A549 (cell line): Measurements from ENCODE around the gene ZNF385B. TPM values are rescaled to one million over a fixed set of nuclear protein-coding genes. Genes with fewer than 3 reads are reported as not detected.

Experiments used
- ATAC-seq, 2 experiments: fragments of 200-7000 bp in 1 of 2; fragments of >200 bp in 1 of 2; cut with Nextera tagmentation in 1 of 2; cut with Tn5 transposase in 1 of 2; 3 replicates each; pipeline versions ENCODE4 v1.8.0 to v1.9.1; 2018 to 2020; ENCODE audit warnings: mild to moderate bottlenecking in 1 of 2, moderate library complexity in 1 of 2
- CTCF ChIA-PET: fragments of 300-600 bp; sonication (Branson Sonifier 250); formaldehyde crosslinking; extraction: SDS; loops from one replicate; lab custom pipeline; 2021; ENCODE audit warnings: antibody characterized with exemption, inconsistent platforms; lab: Yijun Ruan, JAX
- POLR2A ChIA-PET: fragments of 350-600 bp; formaldehyde crosslinking; extraction: SDS; loops from one replicate; lab custom pipeline; 2021; ENCODE audit warnings: antibody characterized with exemption, inconsistent platforms; lab: Yijun Ruan, JAX
- DNase-seq, 2 experiments: peaks; one replicate each; pipeline versions ENCODE4 v3.0.0 to v3.0.0-alpha.2; 2011 to 2016; ENCODE audit warnings: low read depth in 1 of 2, low spot score in 1 of 2
- FAIRE-seq: peaks from 2 replicates; lab custom pipeline; 2011; peaks lifted over from hg19 to GRCh38; lab: Jason Lieb, UNC
- H3K27ac ChIP-seq, 2 experiments: fragments of >200 bp; sonication (Bioruptor Twin); formaldehyde crosslinking; 3 replicates each; pipeline ENCODE4 v1.5.1; 2016 to 2017
- H3K4me1 ChIP-seq: fragments of >200 bp; sonication (Bioruptor Twin); formaldehyde crosslinking; 3 replicates; pipeline ENCODE4 v1.6.1; 2016
- H3K4me2 ChIP-seq: fragments of >200 bp; sonication (Bioruptor Twin); formaldehyde crosslinking; 3 replicates; pipeline ENCODE4 v1.6.1; 2016
- H3K4me3 ChIP-seq: fragments of >200 bp; sonication (Bioruptor Twin); formaldehyde crosslinking; 3 replicates; pipeline ENCODE4 v1.5.1; 2016
- H3K9me3 ChIP-seq: fragments of >200 bp; sonication (Bioruptor Twin); formaldehyde crosslinking; 3 replicates; pipeline ENCODE4 v1.6.1; 2016
- BHLHE40 ChIP-seq: IDR thresholded peaks from 2 replicates; pipeline ENCODE4 v1.6.1; 2012; ENCODE audit warnings: low read depth, low read length, inconsistent platforms
- CBX8 ChIP-seq: fragments of 200-600 bp; sonication (generic); IDR thresholded peaks from 2 replicates; pipeline ENCODE4 v1.6.1; 2016
- CEBPB ChIP-seq, 2 experiments: fragments of >200 bp in 1 of 2; sonication (Bioruptor Twin) in 1 of 2; formaldehyde crosslinking in 1 of 2; IDR thresholded peaks; 2 replicates each; pipeline ENCODE4 v1.6.1; 2012 to 2016
- CHD2 ChIP-seq: fragments of 150-350 bp; IDR thresholded peaks from 2 replicates; pipeline ENCODE4 v1.6.1; 2014; ENCODE audit warnings: low read length; ENCODE audit not compliant: partially characterized antibody
- CHD4 ChIP-seq: fragments of 200-600 bp; sonication (generic); IDR thresholded peaks from 2 replicates; pipeline ENCODE4 v1.6.1; 2016; ENCODE audit warnings: antibody characterized with exemption, mild to moderate bottlenecking, borderline replicate concordance
- EP300 ChIP-seq, 2 experiments: fragments of >200 bp; sonication (Bioruptor Twin); formaldehyde crosslinking; IDR thresholded peaks; 2 replicates in 1 of 2; 3 replicates in 1 of 2; pipeline ENCODE4 v1.6.1; 2016 to 2017
- FOSL2 ChIP-seq, 2 experiments: fragments of 450-650 bp in 1 of 2; fragments of >200 bp in 1 of 2; sonication (Bioruptor Twin) in 1 of 2; formaldehyde crosslinking; IDR thresholded peaks; 2 replicates each; pipeline versions ENCODE4 v1.5.0 to v1.6.1; 2016 to 2020; ENCODE audit warnings: mild to moderate bottlenecking in 1 of 2, moderate library complexity in 1 of 2
- HDAC2 ChIP-seq: fragments of 200-600 bp; sonication (generic); IDR thresholded peaks from 2 replicates; pipeline ENCODE4 v1.6.1; 2016
- HEYL ChIP-seq: fragments of 250-450 bp; sonication (Bioruptor Pico); IDR thresholded peaks from 2 replicates; pipeline ENCODE4 v1.8.0; 2021; ENCODE audit warnings: mild to moderate bottlenecking, moderate library complexity
- HOXB13 ChIP-seq: fragments of 250-450 bp; sonication (Bioruptor Pico); IDR thresholded peaks from 2 replicates; pipeline ENCODE4 v1.5.0; 2020; ENCODE audit warnings: low read depth, mild to moderate bottlenecking, moderate library complexity
- KDM1A ChIP-seq: fragments of 200-600 bp; sonication (generic); IDR thresholded peaks from 2 replicates; pipeline ENCODE4 v1.6.1; 2016; ENCODE audit warnings: low read depth, mild to moderate bottlenecking
- MAZ ChIP-seq: fragments of 150-350 bp; IDR thresholded peaks from 2 replicates; pipeline ENCODE4 v1.6.1; 2014; ENCODE audit warnings: antibody characterized with exemption, low read depth, low read length, borderline replicate concordance
- MYC ChIP-seq: IDR thresholded peaks from 2 replicates; pipeline ENCODE4 v1.6.1; 2012; ENCODE audit warnings: mild to moderate bottlenecking, inconsistent platforms, low read length, improper control_type of control experiment, borderline replicate concordance
- NR3C1 ChIP-seq: fragments of >200 bp; sonication (Bioruptor Twin); formaldehyde crosslinking; IDR thresholded peaks from 3 replicates; pipeline ENCODE4 v1.6.1; 2017
- PHF8 ChIP-seq: fragments of 200-600 bp; sonication (generic); IDR thresholded peaks from 2 replicates; pipeline ENCODE4 v1.6.1; 2016; ENCODE audit warnings: low read depth, mild to moderate bottlenecking, antibody characterized with exemption, moderate library complexity, borderline replicate concordance
- POLR2A ChIP-seq: IDR thresholded peaks from 2 replicates; pipeline ENCODE4 v1.6.1; 2012; ENCODE audit warnings: mild to moderate bottlenecking, low read length
- POLR2AphosphoS2 ChIP-seq: conservative IDR thresholded peaks from 2 replicates; pipeline ENCODE4 v1.6.1; 2012; ENCODE audit warnings: low read length, improper control_type of control experiment, inconsistent platforms
- RARB ChIP-seq: fragments of 250-450 bp; sonication (Bioruptor Pico); IDR thresholded peaks from 2 replicates; pipeline ENCODE4 v1.8.0; 2021; ENCODE audit warnings: mild to moderate bottlenecking, moderate library complexity
- RCOR1 ChIP-seq: fragments of 150-350 bp; IDR thresholded peaks from 2 replicates; pipeline ENCODE4 v1.6.1; 2014; ENCODE audit warnings: antibody characterized with exemption, low read length, low read depth
- RFX5 ChIP-seq: fragments of 450-650 bp; IDR thresholded peaks from 2 replicates; pipeline ENCODE4 v1.7.1; 2014; ENCODE audit warnings: antibody characterized with exemption, mild to moderate bottlenecking, moderate library complexity
- RNF2 ChIP-seq: fragments of 200-600 bp; sonication (generic); IDR thresholded peaks from 2 replicates; pipeline ENCODE4 v1.6.1; 2016; ENCODE audit warnings: low read depth, mild to moderate bottlenecking, antibody characterized with exemption, moderate library complexity, borderline replicate concordance
- TFCP2L1 ChIP-seq: fragments of 250-450 bp; sonication (Bioruptor Pico); IDR thresholded peaks from 2 replicates; pipeline ENCODE4 v1.5.0; 2021; ENCODE audit warnings: mild to moderate bottlenecking
- TP53 ChIP-seq: fragments of 250-450 bp; sonication (Bioruptor Pico); IDR thresholded peaks from 2 replicates; pipeline ENCODE4 v1.5.0; 2021; ENCODE audit warnings: mild to moderate bottlenecking, moderate library complexity
- ZC3H11A ChIP-seq: fragments of 450-650 bp; IDR thresholded peaks from 2 replicates; pipeline ENCODE4 v1.6.1; 2014; ENCODE audit warnings: antibody characterized with exemption, mild to moderate bottlenecking
- ZNF302 ChIP-seq: fragments of 250-450 bp; sonication (Bioruptor Pico); IDR thresholded peaks from 2 replicates; pipeline ENCODE4 v1.9.0; 2021; ENCODE audit warnings: inconsistent platforms, mild to moderate bottlenecking, moderate library complexity
- ZSCAN20 ChIP-seq: fragments of 250-450 bp; sonication (Bioruptor Pico); IDR thresholded peaks from 2 replicates; pipeline ENCODE4 v1.8.0; 2022; ENCODE audit warnings: mild to moderate bottlenecking, moderate library complexity
- WGBS: methylation state at CpG from one replicate; pipeline ENCODE4 v1.1.6; 2017; ENCODE audit errors: missing lambda C conversion rate; 5-methylcytosine and 5-hydroxymethylcytosine counted together
- polyA plus RNA-seq, 4 experiments: library from polyadenylated mRNA; depleted of rRNA in 3 of 4; stranded (reverse); fragments of >200 nt; fragmentation: RNase III in 1 of 4; extraction: RNeasy Plus Mini Kit Qiagen cat#74134 plus additional on column Dnase treatment in 1 of 4; gene quantifications; 2 replicates in 3 of 4; 3 replicates in 1 of 4; pipeline ENCODE4 v1.2.3, GENCODE V29; 2011 to 2017
- TF ChIP-seq, protein P1 (sequence below): IDR thresholded peaks from 2 replicates; pipeline ENCODE4 v1.6.1; 2012
- TF ChIP-seq, protein P2 (sequence below): fragments of >200 bp; sonication (Bioruptor Twin); formaldehyde crosslinking; IDR thresholded peaks from 3 replicates; pipeline ENCODE4 v1.6.1; 2016
- TF ChIP-seq, protein P3 (sequence below): fragments of 450-650 bp; IDR thresholded peaks from 2 replicates; pipeline ENCODE4 v1.6.1; 2014; ENCODE audit warnings: antibody characterized with exemption

ZNF385B gene
- polyA plus RNA-seq, 2 of the 4 experiments (the other 2 are of a cell fraction): not detected

DNA sequence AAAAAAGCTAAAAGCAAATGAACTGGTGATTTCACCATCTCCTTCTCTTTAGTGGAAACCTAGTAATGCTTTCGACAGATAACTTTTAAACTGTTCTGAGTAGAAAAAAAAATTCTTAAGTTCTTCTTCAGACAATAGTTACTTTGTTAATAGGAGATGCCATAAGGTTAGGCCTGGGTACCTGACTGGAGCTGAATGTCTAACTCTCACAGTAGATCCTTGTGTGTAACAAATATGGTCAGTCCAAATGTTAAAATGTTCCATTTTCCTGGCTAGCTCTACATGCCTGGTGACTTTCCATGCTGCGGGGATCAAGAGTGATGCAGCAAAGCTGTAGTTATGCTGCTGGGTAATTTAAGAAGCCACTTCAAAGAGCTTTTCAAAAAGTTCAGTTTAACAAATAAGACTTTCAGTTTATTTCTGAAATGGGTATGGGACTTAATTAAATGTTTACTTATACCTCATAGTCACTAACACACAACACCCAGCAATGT lies 332.8 kb downstream of the ZNF385B start:
- H3K4me2 ChIP-seq: no peak overlapping the region
- no peak for ATAC-seq
- 62% methylated on average over 2 of the region's 2 CpGs for WGBS
- TF ChIP-seq RNF2 (no peak), TP53 (CRISPR knock-in tag) (no peak), CEBPB (IDR thresholded peaks at IDR 0.05) (no peak), FOSL2 (IDR thresholded peaks at IDR 0.05) (no peak), FOSL2 (CRISPR knock-in tag; IDR thresholded peaks at IDR 0.05) (no peak), ZC3H11A (no peak), NR3C1 (no peak), CHD2 (no peak), POLR2AphosphoS2 (no peak), BHLHE40 (no peak), RARB (CRISPR knock-in tag) (no peak), RCOR1 (no peak), HOXB13 (CRISPR knock-in tag) (no peak), PHF8 (no peak), POLR2A (no peak), CHD4 (no peak)
- TF ChIP-seq, protein P1, sequence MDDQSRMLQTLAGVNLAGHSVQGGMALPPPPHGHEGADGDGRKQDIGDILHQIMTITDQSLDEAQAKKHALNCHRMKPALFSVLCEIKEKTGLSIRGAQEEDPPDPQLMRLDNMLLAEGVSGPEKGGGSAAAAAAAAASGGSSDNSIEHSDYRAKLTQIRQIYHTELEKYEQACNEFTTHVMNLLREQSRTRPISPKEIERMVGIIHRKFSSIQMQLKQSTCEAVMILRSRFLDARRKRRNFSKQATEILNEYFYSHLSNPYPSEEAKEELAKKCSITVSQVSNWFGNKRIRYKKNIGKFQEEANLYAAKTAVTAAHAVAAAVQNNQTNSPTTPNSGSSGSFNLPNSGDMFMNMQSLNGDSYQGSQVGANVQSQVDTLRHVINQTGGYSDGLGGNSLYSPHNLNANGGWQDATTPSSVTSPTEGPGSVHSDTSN: no peak
- TF ChIP-seq, protein P2, sequence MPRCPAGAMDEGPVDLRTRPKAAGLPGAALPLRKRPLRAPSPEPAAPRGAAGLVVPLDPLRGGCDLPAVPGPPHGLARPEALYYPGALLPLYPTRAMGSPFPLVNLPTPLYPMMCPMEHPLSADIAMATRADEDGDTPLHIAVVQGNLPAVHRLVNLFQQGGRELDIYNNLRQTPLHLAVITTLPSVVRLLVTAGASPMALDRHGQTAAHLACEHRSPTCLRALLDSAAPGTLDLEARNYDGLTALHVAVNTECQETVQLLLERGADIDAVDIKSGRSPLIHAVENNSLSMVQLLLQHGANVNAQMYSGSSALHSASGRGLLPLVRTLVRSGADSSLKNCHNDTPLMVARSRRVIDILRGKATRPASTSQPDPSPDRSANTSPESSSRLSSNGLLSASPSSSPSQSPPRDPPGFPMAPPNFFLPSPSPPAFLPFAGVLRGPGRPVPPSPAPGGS: no peak
- TF ChIP-seq, all 56 proteins: peak for 0
- CTCF ChIA-PET: no interaction called here
- no peaks in the 10 kb centered on the region for H3K4me1 ChIP-seq
- no peak overlapping the region for H3K27ac ChIP-seq
- H3K4me3 ChIP-seq: no peak overlapping the region
- POLR2A ChIA-PET: interaction anchor here (0.6 kb wide), 1 partner anchor 274 kb away, joined by 3 read pairs; no protein-coding TSS in a partner anchor
- no peaks in the 10 kb centered on the region for H3K9me3 ChIP-seq
- DNase-seq: no peak
- FAIRE-seq: no peak

DNA sequence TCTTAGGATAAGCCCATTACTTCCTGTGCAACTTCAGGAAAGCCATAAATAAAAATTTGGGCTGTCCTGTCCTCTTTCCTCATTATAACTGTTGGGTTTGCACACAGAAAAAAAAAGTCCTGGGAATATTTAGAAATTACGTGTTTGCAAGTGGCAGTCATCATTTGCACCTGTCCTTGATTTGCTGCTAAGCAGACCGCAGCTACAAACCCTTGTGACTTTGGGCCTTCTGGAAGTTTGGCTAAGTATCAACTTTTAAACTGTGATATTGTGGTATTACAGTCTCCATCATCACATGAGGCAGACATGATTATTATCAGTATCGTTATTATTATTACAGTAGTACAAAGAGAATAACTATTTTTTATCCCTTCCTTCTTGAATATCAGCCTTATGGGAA lies 336.1 kb downstream of the ZNF385B start:
- Histone ChIP-seq H3K9me3 (no peaks in the 10 kb centered on the region), H3K4me2 (no peak overlapping the region), H3K4me3 (no peak overlapping the region), H3K4me1 (no peaks in the 10 kb centered on the region), H3K27ac (no peak overlapping the region)
- ChIA-PET POLR2A (no interaction called here), CTCF (no interaction called here)
- TF ChIP-seq HEYL (CRISPR knock-in tag) (no peak), FOSL2 (IDR thresholded peaks at IDR 0.05) (no peak), FOSL2 (CRISPR knock-in tag; IDR thresholded peaks at IDR 0.05) (no peak), MAZ (no peak), MYC (no peak), ZSCAN20 (CRISPR knock-in tag) (no peak), KDM1A (no peak), HDAC2 (no peak), TFCP2L1 (no peak), CBX8 (no peak), EP300 (IDR thresholded peaks at IDR 0.05) (no peak), RFX5 (no peak), POLR2A (no peak), POLR2AphosphoS2 (no peak), RARB (CRISPR knock-in tag) (no peak), ZNF302 (CRISPR knock-in tag) (no peak)
- TF ChIP-seq, protein P1: no peak
- TF ChIP-seq, protein P3, sequence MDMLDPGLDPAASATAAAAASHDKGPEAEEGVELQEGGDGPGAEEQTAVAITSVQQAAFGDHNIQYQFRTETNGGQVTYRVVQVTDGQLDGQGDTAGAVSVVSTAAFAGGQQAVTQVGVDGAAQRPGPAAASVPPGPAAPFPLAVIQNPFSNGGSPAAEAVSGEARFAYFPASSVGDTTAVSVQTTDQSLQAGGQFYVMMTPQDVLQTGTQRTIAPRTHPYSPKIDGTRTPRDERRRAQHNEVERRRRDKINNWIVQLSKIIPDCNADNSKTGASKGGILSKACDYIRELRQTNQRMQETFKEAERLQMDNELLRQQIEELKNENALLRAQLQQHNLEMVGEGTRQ: no peak
- ATAC-seq (no peak), FAIRE-seq (no peak), DNase-seq (no peak)
- 73% methylated on average over 3 of the region's 3 CpGs for whole genome bisulfite sequencing
